Cerebellar nuclear complex (tissue), 1 donor: Measurements from ENCODE around the gene PLPP1.
"Not testable (repeated sequence)": the region's sequence is repeated elsewhere in the genome, so short reads cannot be mapped to it uniquely, and the experiment has no call there.

Source experiments
- DNase-seq, 2 experiments: peaks; one replicate each; lab custom pipeline; 2025; lab: John Stamatoyannopoulos, UW

Gene PLPP1

DNA sequence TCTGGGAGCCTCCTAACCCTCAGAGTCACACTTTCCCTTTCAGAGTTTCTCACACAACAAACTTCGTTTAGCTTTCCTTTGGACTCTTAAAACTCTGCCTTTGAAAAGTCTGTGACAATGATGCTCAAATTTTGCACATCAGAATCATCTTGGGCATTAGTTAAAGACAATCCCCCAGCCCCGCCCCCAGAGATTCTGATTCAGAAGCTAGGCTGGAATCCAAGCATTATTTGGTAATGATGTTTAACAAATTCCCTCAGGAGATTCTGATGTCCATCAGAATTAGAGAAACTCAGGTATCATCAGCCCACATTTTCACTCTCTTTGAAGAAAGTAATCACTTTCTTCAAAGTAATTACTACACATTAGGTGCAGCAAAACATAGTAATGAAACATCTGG lies 9.6 kb upstream of the PLPP1 start:
- DNase-seq: no peak

DNA sequence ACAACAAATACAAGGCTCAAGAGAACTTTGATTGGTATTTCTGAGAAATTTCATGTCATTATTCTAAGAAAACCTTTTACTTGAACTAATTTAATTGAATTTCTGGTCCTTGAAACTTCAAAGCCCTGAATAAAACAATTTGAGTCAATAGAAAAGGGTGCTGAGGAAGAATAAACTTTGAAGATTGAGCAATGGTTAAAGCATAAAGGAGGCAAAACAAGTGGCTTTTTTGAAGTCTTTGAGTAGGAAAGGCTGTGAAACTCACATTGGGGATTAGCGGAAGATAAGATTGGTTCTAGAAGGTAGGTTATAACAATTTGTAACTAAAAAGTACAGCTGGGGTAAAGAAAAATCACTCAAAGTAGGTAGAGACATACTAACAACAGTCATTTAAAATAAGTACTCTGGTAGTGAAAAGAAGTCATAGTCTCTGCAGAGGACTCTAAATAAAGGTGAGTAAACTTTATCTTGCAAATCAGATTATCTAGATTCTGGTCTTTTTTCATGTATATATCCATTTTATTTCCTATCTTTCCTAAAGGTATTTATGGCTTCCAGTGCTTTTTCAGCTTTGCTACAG lies 6.4 kb upstream of the PLPP1 start:
- DNase-seq: no peak

DNA sequence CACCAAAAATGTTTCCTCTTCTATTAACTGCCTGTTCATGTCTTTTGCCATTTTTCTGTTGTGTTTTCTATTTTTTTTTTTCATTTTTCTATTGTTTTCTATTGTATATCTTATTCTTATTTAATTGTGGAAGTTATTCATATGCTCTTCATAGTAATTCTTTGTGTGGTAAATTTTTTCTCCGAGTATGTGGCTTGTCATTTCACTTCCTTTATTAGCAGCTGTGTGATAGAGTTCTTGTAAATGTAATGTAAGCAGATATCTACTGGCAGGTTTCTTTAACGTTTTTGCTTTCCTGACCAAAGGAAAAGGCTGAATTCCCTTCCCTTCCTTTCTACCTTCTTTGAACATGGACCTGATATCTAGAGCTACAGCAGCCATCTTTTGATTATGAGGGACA lies 5.8 kb upstream of the PLPP1 start:
- DNase-seq: no peak

DNA sequence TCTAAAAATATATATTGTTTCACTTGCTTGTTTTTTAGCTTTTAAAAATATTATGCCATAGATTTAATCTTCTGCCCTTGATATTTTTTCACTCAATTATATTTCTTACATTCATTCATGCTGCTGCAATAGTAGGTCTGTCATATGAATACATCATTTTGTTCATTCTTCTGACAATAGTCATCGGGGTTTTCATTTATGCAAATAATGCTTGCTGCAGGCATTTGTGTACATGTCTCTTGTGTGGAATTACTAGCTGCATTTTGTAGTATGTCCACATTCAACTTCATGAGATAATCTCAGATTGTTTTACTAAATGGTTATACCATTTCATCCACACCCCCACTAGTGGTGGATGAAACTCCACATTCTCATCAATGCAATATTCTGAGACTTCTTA lies 5.3 kb upstream of the PLPP1 start:
- DNase-seq: no peak

DNA sequence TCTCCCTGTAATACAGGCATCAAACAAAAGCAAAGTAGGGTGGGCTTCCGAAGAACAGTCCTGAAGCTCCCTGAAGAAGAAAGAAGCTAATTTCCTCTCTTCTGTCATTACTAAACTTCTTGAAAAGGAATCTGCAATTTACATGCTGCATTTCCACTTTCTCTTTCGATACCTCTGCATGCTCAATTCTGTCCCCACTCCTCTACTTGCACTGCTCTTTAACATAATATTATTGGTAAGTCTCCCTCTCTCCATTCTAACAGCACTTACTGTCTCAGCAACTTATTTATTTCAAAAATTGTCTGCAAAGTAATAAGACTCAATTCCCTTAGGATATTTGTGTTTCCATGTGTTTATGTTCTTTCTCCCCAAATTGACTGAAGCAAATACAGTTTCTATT lies 3.9 kb upstream of the PLPP1 start:
- DNase-seq: no peak

DNA sequence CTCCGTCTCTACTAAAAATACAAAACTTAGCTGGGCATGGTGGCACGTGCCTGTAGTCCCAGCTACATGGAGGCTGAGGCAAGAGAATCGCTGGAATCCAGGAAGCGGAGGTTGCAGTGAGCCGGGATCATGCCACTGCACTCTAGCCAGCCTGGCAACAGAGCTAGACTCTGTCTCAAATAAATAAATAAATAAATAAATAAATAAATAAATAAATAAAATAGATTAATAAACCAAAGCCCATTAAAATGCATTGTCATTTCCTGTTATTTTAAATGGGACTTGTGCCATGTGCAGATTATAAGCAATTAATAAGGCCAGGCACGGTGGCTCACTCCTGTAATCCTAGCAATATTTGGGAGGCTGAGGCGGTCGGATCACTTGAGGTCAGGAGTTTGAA lies 2.6 kb upstream of the PLPP1 start:
- not testable (repeated sequence) for DNase-seq

DNA sequence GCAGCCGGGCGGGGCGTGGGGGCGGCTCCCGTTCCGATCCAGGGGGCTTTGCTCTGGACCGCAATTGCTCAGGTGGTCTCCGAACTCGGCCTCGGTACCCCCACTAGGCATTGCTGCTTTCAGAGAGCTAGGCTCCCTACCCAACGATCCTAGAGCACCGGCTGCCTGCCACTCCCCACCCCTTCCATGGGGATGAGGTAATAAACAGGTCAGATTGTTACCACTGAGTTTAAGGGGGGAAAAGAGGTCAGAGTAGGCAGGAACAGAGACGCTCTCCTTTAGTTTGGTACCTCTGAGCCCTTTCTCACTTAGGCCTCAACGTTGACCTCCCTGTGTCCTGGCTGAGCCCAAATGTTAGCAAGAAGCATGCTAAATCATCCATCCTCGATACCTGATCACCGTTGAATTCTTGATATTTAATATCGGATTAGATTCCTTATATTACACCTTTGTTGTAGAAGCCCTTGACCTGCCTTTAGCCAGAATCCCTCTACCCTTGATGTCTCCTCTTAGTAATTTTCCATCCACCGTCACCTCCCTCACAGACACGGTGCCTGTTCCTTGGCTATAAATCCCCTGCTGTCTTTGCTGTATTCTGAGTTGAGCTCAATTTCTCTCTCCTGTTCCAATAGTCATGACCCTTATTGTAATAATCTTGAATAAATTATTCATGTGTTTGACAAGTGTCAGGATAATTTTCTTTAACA lies 588 bp upstream of the PLPP1 start:
- peak; percentile 17 to 22 for DNase-seq

DNA sequence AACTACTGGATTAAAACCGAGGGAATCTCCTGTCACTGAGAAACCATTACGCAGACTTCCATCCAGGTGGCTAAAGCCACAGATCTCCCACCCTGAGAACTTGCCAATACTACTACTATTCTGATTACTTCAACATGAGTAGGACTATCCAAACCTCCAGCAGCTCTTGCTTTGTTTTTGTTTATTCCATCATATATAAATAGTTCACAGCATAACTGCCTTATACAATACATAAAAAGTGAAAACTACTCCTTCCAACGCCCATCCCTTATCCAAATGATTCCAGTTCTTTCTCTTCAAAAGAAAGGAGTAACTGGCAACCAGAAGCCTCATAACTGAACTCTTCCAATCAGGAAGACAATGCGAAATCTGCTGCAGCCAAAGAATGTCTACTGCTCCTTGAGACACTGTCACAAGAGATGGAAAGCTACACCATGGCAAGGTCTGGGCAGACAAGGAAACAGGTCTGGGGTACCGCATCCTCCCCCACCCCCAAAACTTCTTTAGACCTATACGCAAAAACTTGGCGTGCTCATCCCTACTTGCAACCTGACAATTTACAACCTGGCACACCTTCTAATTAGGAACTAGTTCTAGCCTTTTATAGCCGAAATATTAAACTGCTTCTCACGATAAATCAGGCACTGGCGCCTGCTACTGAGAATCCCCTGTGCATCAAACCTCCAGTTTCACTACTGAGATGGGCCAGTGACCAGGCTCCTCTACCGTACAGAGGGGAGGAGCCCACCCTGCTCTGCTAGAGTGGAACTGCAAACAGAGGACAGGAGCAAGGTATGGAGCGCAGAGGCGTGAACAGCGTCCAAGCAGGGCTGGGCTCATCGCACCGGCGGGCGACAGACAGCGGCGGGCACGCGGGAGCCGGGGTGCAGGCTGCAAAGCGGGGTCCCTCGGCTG lies 986 bp downstream of the PLPP1 start:
- DNase-seq: no peak

DNA sequence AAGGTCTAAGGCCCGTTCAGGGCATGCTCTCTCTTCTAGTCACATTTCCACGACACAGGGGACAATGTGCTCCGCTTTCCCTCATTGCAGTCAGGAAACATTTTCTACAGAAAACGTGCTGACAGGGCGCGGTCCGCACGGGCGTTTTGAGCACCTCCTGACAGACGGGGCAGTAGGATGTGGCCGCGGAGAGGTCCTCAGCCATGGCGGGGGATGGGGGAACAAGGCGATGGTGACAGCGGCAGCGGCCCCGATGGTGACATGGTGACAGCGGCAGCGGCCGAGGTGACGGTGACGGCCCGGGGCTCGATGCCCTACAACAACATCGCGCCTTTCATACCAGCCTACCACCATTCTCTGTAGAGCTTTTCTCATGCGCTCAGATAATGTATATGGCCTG lies 4.1 kb downstream of the PLPP1 start:
- no peak for DNase-seq

DNA sequence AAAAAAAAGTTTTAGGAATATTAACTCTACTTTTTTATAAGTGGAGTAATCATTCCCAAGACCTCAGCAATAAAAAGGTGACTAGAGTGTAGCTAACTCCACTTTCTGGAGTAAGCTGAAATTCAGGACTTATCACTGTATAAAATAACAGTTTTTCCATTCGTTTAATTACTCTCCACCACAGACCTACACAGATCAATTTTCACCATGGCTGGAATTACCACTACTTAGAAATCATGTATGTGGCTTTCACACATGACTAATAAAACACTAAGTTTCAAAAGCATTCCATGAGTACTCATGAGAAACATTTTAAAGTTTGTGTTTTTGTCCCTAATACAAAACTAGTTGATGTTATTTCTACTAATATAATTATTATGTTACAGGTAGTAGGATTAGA lies 9.9 kb downstream of the PLPP1 start:
- DNase-seq: no peak

DNA sequence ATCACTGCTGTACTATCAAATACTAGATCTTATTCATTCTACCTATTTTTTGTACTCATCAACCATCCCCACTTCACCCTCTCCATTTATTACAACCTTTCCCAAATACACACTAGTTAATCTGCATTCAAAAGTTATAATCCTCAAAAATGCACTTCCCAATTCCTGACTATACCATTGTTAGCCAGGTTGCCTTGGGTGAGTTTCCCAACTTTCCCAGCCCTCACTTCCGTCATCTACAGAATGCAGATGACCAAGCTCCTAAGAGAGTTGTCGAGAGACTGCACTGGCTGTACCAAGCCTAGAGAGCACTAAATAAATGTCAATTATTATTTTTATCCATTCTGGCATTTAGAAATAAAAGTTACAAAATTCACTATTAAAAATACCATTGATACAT lies 11.5 kb downstream of the PLPP1 start:
- DNase-seq: no peak

DNA sequence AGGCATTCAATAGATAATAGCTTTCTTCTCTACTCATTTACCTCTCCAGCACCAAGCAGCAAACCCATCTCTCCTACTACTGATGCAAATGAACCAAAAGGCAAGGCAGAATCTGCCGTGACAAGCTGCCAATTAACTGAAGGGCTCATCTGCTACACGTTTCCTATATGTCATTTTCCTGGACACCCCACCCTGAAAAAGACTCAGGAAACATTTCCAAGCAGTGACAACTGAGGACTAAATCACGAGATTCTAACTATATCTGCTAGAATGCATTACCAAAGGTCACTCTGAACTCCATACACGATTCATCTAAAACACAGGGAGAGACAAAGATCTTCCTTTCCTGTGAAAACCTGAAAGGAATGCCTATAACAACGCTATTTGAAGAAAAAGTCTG lies 12.9 kb downstream of the PLPP1 start:
- no peak for DNase-seq

DNA sequence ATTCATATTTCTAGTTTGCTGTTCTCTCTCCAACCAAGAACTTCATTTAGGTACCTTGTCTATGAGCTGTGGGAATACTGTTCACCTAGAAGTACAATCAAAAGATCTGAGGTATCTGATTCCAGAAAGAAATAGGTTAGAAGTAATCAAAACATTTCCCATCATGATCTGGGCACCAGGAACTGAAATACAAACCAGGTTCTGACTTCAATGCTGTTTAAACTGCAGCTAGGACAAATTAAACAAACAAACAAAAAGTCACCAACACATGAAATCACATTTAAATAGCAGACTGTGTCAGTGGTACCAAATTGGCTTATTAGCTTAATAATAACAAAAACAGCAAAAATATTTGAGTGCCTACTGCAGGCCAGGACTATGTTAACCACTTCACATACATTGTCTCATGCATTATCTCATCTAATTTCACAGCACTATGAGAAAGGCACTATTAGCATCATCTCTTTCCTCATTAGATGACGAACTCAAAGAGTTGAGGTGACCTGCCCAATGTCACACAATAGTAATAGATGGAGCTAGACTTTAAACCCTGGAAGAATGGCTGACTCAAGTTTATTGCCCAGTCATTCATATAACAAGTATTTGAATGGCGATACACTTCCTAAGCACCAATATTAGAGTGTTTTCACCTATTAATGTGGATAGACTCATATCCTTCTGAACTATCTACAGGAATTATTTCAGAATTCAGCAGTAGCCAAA lies 14.5 kb downstream of the PLPP1 start:
- DNase-seq: no peak

DNA sequence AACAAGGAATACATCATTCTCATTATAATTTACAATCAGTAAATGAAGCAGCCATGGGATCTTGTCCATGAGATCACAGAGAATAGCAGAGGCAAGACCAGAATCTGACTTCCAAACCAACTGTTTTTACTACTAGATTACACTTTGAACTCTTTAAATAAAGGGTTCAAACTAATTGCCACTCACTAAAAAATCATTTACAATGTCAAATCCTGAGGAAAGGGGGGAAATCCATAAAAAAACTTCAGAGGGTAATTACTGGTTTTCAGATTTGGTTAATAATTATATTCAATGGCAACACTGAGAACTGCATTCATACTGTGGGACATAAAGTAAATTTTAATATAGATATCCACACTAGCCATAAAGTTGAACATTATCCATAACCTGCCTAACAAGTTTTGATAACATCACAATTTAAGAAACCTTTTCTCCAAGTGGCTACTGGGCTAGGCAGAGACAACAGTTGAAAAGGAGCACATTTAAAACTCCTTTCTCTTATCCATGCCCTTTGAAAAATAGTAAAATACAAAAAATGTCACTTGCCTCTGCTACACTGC lies 15.9 kb downstream of the PLPP1 start:
- DNase-seq: no peak

DNA sequence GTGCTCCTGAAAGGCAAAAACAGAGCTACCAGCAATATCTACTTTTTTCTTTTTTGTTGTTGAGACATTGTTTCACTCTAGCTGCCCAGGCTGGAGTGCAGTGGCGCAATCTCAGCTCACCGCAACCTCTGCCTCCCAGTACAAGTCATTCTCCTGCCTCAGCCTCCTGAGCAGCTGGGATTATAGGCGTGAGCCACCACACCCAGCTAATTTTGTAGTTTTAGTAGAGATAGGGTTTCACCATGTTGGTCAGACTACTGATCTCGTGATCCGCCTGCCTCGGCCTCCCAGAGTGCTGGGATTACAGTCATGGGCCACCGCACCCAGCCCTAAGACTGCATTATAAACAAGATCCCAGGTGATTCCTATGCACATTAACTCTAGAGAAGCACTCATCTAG lies 17.0 kb downstream of the PLPP1 start:
- DNase-seq: no peak

DNA sequence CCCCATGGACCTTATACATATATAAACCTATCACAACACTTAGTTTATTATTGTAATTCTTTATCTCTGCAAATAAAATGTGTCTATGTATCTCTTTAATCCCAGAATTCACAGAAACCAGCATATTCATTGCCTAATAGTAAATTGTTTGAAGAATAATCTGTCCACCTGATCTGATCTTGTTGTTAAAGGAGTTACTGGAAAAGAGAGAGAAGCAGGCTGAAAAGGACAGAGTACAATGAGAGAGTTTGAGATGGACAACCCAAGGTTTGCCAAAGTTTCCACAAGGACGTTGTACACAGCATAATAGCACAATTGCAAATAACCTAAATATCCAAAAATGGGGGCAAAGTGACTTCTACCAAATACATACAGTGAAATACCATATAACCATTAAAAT lies 23.8 kb downstream of the PLPP1 start:
- no peak for DNase-seq

DNA sequence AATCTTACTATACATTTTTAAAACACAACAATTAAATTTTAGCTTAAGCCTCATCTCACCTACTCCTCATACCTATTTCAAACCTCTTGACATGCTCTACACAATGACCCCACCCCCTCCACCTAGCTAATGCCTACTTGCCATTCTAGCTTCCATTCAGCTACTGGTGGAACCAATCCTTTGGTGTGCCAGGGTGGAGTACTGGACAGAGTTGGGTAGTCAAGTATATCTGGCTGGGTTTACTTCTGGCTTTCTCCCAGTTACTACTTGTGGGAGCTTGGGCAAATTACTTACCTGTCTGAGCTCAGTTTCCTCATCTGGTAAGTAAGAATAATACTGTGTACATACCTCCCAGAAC lies 24.3 kb downstream of the PLPP1 start:
- DNase-seq: no peak

DNA sequence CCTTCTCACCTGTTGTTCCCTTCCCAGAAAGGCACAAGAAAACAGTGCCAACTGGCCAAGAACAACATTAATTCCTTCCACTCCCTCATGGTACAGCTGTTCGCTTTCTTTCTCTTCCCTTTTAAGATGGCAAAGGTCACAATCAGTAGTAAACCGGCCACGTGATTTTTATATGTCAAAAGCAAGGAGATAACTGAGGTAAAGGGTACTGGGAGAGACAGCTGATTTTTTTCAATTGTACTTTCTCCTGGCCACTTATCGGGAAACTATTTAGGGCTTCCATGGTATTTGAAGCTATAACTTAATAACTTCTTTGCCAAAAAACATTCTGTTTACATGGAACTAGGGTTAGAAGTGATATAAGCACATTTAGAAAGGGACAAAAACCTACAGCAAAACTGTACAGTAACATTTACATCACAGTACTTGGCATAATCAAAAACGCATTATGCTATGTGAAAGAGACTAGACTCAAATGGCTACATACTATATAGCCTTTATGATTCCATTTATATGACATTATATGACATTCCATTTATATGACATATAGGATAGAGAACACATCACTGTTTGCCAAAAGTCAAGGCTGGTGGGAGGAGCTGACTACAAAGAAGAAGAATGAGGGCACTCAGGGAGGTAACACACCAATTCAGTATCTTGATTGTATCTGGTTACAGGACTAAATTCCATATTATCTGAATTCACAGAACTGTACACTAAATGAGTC lies 24.8 kb downstream of the PLPP1 start:
- DNase-seq: no peak

DNA sequence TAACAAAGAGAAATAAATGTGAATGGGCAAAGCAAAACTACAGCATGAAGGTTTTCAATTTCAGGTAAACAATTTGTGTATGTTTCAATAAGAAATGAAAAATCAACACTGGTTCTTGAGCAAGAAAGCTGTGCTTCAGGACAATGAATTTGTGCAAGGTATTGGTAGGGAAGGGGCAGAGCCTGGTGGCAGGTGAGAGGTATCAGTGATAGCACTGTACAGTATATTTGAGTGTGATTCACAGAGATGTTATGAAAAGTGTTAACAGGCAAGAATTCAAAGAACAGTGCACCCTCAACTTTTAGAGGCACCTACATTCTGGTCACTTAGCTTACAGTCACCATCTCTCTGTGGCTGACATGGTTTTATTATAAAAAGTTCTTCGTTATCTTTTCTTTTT lies 25.7 kb downstream of the PLPP1 start:
- no peak for DNase-seq

DNA sequence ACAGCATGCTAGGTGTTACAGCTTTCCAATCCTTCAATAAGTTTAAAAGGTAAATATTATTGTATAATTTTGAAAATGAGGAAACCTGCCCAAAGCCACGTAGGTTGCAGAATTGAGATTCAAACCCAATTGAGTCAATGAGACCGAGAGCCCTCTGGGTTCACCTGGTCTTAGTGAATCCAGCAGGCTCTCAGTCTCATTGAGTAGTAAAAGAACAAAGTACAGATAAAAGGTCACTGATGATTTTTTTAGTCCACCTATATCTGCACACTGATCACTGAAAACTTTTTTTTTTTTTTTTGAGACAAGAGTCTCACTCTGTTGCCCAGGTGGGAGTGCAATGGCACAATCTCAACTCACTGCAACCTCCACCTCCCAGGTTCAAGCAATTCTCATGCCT lies 27.2 kb downstream of the PLPP1 start:
- DNase-seq: no peak

DNA sequence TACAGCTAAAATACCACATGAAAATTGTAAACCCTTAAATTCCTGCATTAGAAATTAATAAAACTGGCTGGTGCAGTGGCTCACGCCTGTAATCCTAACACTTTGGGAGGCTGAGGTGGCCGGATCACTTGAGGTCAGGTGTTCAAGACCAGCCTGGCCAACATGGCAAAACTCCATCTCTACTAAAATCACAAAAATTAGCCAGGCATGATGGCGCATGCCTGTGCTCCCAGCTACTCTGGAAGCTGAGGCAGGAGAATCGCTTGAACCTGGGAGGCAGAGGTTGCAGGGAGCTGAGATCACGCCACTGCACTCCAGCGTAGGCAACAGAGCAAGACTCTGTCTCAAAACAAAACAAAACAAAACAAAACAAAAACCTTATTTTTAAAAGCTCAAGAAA lies 29.1 kb downstream of the PLPP1 start:
- not testable (repeated sequence) for DNase-seq

DNA sequence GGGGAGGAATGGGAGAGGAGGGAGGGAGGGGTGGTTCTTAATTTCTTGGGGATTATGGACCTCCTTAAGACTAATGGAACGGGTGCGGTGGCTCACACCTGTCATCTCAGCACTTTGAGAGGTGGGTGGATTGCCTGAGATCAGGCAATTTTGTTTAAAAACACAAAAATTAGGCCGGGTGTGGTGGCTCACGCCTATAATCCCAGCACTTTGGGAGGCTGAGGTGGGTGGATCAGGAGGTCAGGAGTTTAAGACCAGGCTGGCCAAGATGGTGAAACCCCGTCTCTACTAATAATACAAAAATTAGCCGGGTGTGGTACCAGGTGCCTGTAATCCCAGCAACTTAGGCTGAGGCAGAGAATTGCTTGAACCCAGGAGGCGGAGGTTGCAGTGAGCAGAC lies 30.8 kb downstream of the PLPP1 start:
- not testable (repeated sequence) for DNase-seq
